ENCODE measurements around the gene INPP4A. TPM values are rescaled to one million over a fixed set of nuclear protein-coding genes. Genes with fewer than 3 reads are reported as not detected.

Gene INPP4A
- total and polyA plus RNA-seq, 2 donors (not counting 3 experiments of a cell fraction or from before 2014, with no cell fraction given) = 14.9 to 28.8 TPM

DNA sequence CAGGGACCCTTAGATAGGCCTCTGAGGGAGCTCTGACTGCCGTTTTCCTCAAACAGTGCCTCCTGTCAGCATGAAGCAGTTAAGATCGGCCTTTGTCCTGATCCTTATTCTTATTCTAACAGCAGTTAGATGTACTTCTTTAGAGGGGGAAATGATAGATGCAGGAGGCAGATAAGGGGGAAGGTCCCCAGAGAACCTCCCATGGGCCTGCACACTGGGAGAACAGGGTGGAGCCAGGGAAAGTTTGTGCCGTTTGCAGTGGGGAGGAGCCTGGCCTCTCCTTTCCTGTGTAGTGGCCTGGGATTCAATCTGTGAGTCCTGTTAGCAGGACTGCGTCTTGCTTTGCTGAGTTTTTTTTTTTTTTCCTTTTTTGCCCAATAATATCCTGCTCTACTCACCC, 7.9 kb upstream of the INPP4A start:
- TF ChIP-seq, protein P1, sequence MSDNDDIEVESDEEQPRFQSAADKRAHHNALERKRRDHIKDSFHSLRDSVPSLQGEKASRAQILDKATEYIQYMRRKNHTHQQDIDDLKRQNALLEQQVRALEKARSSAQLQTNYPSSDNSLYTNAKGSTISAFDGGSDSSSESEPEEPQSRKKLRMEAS (IDR thresholded peaks at IDR 0.05; ENCODE audit: insufficient read depth, insufficient read length) = no peak
- TF ChIP-seq POLR2AphosphoS5 (IDR thresholded peaks at IDR 0.05; ENCODE audit: insufficient read depth, low read depth, low read length) (no peak), GATA2 (IDR thresholded peaks at IDR 0.05; ENCODE audit: insufficient read depth, insufficient read length, low read depth, low read length) (no peak), POLR2A (IDR thresholded peaks at IDR 0.05; ENCODE audit: low read depth, low read length) (no peak), JUN (IDR thresholded peaks at IDR 0.05; ENCODE audit: borderline replicate concordance, insufficient read depth, insufficient read length, low read depth) (no peak), MYC (IDR thresholded peaks at IDR 0.05; ENCODE audit: low read depth, low read length) (no peak), FOS (IDR thresholded peaks at IDR 0.05; ENCODE audit: borderline replicate concordance, insufficient read depth, low read length) (no peak), EZH2 (IDR thresholded peaks at IDR 0.05; ENCODE audit: borderline replicate concordance, low read depth, low read length, severe bottlenecking) (no peak)
- TF ChIP-seq, protein P2, sequence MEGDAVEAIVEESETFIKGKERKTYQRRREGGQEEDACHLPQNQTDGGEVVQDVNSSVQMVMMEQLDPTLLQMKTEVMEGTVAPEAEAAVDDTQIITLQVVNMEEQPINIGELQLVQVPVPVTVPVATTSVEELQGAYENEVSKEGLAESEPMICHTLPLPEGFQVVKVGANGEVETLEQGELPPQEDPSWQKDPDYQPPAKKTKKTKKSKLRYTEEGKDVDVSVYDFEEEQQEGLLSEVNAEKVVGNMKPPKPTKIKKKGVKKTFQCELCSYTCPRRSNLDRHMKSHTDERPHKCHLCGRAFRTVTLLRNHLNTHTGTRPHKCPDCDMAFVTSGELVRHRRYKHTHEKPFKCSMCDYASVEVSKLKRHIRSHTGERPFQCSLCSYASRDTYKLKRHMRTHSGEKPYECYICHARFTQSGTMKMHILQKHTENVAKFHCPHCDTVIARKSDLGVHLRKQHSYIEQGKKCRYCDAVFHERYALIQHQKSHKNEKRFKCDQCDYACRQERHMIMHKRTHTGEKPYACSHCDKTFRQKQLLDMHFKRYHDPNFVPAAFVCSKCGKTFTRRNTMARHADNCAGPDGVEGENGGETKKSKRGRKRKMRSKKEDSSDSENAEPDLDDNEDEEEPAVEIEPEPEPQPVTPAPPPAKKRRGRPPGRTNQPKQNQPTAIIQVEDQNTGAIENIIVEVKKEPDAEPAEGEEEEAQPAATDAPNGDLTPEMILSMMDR (IDR thresholded peaks at IDR 0.05; ENCODE audit: extremely low read depth in 1 of 2, insufficient read depth in 1 of 2, low read depth in 1 of 2, low read length in 2 of 2) = no peak
- no peaks in the 10 kb centered on the region for H3K4me1 ChIP-seq (ENCODE audit: control insufficient read depth, extremely low read depth, insufficient read depth, low read length)
- no peaks in the 10 kb centered on the region for H4K20me1 ChIP-seq (replicated peaks; ENCODE audit: control insufficient read depth, extremely low read depth, insufficient read depth, low read length)
- dilution Hi-C loops (cut with MboI; ENCODE audit: extremely low pct_ligation_motif_present, low sequenced_read_pairs) (no loop called here), intact Hi-C loops (cut with micrococcal nuclease) (no loop called here)
- H3K36me3 ChIP-seq (ENCODE audit: control insufficient read depth in 2 of 2, extremely low read depth in 1 of 2, insufficient read depth in 2 of 2, low read length in 2 of 2) = no peaks in the 10 kb centered on the region
- H3K79me2 ChIP-seq (ENCODE audit: control insufficient read depth, insufficient read depth, low read length) = no peaks in the 10 kb centered on the region
- H3K27ac ChIP-seq (ENCODE audit: insufficient read depth, low read depth, low read length) = no peak overlapping the region
- H3K27me3 ChIP-seq (ENCODE audit: control insufficient read depth in 2 of 2, insufficient read depth in 2 of 2, low read length in 2 of 2) = no peaks in the 10 kb centered on the region
- no peaks in the 10 kb centered on the region for H3K9me3 ChIP-seq (replicated peaks; ENCODE audit: control insufficient read depth, insufficient read depth, low read length)
- no peaks in the 10 kb centered on the region for H3K9me1 ChIP-seq (replicated peaks; ENCODE audit: control insufficient read depth, extremely low read depth, insufficient read depth, low read length)
- FAIRE-seq (no peak), DNase-seq (ENCODE audit: low read depth, low spot score) (no peak)
- H3K4me2 ChIP-seq (ENCODE audit: insufficient read depth, low read length) = no peak overlapping the region
- POLR2A ChIA-PET = no interaction called here
- no TSS peak for BruUV-seq (replicated peaks)
- peak overlapping the region; percentile 81 for H2AFZ ChIP-seq (ENCODE audit: low read depth, low read length)
- H3K9ac ChIP-seq (replicated peaks; ENCODE audit: extremely low read depth, insufficient read depth, low read length) = no peak overlapping the region
- CTCF ChIA-PET = no interaction called here
- H3K4me3 ChIP-seq (replicated peaks in 1 of 3; ENCODE audit: insufficient read depth in 1 of 3, low read depth in 1 of 3, low read length in 3 of 3) = no peak overlapping the region

Measured in endothelial cell of umbilical vein (primary cell).